GOT3 (cell line): ENCODE data around the gene ROMO1.
"Not testable (repeated sequence)": the region's sequence is repeated elsewhere in the genome, so short reads cannot be mapped to it uniquely, and the experiment has no call there.

Experiments used
- DNase-seq: peaks from one replicate; lab custom pipeline; 2025; ENCODE audit warnings: mixed read lengths; lab: John Stamatoyannopoulos, UW

ROMO1 gene

GRCh38 chr20:35681960-35682359, 17.2 kb upstream of the ROMO1 start:
- DNase-seq = no peak

GRCh38 chr20:35685368-35685767, 13.8 kb upstream of the ROMO1 start:
- not testable (repeated sequence) for DNase-seq

GRCh38 chr20:35686872-35687271, 12.3 kb upstream of the ROMO1 start:
- DNase-seq = not testable (repeated sequence)

GRCh38 chr20:35690265-35690664, 8.9 kb upstream of the ROMO1 start:
- no peak for DNase-seq

DNA sequence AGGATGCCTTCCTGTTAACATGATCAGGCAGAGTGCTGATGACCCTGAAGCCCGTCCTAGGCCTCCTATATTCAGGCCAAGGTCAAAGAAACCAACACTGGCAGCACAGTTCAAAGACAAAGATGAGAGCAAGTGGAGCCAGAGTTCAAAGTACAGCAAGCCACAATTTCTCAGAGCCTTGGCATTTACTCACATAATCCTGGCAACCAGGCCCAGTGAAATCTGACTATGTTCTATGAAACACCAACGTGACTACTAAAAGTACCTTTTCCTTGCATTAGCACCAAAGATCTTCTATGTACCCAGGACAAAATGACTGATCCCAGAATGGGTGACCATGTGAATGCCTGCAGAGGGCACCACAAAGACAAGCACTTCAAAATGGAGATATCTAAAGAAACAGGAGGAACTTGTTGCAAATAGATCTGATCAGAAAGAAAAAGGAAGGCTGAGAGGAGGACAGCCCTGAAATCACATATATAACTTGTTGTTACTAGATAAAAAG, 3.9 kb upstream of the ROMO1 start:
- DNase-seq = no peak

GRCh38 chr20:35695978-35696377, 3.2 kb upstream of the ROMO1 start:
- no peak for DNase-seq

GRCh38 chr20:35697696-35698297, 1.4 kb upstream of the ROMO1 start:
- no peak for DNase-seq

DNA sequence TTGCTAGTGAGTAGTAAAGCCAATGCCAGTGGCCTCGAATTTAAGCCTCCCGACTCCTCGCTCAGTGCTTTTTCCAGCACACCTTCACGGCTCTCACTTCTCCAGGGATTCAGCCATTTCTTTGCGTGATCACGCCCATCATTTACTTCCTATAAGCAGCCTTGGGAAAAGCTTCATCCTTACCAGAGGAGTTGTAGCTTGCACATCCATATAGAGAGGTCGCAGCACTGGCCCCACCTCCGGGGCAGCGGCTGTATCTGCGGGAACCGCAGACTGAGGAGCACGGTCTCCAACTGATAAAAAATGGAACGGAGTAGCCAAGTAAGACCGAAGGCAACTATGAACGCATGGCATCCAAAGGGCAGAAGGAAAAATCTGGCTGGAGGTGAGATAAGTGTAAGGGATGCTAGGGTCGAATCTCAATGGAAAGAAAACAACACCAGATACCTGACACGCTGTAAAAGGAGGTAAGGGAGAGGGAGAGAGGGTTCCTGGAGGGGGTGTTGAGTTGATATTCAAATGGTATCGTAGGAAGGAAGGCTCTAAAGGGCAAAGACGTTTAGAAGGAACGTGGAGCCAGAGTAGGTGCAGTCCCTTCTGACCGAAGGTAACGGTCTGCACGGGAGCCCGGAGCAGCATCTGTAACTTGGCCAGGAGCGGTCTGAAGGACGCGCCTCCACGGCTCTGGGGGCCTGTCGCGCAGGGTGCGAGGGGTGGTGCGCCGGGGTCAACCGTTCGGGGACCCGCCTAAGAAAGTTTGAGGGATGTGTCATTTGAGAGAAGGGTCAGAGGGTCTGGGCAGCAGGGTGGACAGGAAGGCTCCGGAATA, 693 bp upstream of the ROMO1 start:
- no peak for DNase-seq

DNA sequence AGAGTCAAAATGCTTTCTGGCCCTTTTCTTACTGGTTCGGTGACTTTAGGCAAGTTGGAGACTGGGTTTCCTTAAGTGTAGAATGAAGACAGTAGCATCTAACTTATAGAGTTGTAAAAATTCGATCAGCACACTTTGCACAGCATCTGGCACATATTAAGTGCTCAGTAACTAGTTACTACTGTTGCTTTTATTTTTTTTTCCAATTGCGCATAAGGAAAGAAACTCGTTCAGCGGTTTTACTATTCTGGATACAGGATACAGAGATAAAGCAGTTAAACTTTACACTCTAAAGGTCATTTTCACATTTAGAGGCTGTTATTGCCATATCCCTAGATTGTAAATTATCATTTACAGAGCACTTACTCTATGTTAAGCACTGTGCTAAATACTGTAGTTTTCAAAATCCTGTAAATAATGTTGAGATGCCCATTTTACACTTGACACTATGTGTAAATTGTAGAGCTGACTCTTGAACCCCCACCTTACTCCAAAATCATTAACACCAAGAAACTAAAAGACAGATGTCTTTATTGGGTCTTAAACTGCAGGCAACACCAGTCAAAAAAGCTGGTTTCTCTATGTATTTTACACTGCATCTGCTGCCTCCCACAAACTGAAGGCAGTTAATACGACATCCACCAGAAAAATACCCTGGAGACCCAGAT, 886 bp downstream of the ROMO1 start:
- no peak for DNase-seq

GRCh38 chr20:35700625-35701148, 1.5 kb downstream of the ROMO1 start:
- no peak for DNase-seq

DNA sequence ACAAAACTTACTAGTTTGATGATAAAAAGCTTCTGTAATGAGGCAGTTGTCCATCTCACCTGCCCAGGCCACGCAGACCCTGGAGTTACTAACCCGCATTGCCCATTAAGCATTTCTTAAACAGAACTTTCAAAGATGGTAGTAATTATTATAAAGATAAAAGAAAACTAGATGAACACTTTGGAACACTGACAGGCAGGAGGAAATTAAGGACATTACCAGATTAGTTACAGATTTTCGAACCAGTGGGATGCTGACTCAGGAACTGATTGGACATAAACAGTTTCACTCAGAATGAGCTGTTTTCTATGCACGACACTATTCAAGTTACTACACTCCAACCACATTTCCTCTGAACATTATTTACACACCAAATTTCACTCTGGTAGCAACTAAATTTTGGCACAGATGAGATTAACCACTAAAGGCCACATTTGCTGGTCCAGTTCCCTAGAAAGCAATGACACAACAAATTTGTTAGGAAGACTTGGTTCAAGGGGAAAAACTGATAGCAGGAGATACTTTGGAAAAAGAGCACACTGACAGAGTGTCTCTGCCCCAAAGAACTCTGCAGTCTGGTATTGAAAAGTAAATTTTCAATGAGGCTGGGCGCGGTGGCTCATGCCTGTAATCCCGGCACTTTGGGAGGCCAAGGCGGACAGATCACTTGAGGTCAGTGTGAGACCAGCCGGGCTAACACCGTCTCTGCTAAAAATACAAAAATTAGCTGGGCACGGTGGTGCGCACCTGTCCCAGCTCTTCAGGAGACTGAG, 3.0 kb downstream of the ROMO1 start:
- no peak for DNase-seq

GRCh38 chr20:35702824-35703695, 3.9 kb downstream of the ROMO1 start:
- no peak for DNase-seq

DNA sequence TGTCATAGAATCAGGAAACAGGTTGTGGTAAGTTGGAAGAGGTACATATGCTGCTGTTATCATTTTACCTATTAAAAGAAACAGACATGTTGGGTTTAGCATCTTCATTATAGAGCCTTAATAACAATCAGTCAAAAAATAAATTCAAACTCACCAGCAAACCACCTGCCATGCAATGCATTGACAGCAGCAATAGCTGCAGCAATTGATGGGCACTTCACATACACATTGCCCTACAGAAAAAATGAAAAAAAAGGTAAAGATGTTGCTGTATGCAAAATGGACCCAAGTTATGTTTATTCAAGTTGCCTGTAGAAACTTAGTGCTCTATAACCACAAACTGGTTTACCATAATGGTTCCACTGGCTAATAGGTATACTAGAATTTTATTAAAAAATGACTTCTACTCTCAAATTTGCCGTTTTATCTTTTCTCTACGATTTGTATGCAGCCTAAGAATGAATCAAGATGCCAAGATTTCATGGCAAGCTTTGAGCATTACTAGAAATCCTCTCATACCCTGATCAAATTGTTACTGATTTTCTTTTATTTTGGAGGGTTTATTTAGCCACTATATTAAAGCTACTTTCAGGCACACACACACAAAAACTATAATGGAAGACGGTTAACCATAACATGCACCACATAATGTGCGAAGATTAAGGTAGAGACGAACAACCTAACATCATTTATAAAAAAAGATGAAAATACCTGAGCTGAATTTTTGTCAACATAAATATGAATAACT, 5.5 kb downstream of the ROMO1 start:
- DNase-seq = no peak

GRCh38 chr20:35705894-35706293, 6.7 kb downstream of the ROMO1 start:
- DNase-seq = not testable (repeated sequence)

- DNase-seq = not testable (repeated sequence)
Measured at GRCh38 chr20:35706591-35707529, 7.7 kb downstream of the ROMO1 start.

DNA sequence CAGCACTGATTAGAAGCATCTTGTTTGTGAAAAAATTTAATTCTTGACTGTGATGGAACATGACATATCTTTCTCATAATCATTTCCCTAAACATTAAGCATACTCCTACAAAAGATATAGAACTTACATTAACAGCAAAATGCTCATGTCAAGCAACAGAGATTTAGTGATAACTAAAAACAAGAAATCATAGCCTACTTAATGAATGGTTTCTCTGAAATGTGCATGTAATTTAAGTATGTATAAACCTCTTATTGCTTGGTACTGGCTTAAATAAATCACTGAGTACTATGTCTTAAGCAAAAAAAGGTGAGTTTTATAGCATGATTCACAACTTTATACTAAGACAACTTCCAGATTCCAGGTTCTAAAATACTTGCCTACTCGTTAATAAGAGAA, 9.3 kb downstream of the ROMO1 start:
- no peak for DNase-seq

DNA sequence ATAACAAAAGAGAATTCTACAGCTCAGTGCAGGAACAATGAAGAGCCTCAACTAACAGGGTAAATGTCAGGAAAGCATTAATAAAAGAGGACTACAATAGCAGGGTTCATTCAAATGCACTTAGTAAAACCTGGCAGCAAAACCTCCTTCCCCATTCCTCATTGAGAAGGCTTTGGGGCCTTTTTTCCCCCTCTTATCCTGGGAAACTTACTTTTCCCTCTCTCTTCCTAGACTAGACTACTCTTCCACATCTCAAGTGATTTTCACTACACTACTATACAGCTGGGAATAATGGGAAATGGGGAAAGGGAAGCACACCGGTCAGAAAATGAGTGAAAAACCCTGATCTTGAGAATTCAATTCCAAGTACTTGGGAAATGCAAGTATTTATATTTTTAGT, 10.1 kb downstream of the ROMO1 start:
- no peak for DNase-seq

- no peak for DNase-seq
Measured at GRCh38 chr20:35710039-35710438, 10.8 kb downstream of the ROMO1 start.
